ENCODE results near the gene B4GALT2.

B4GALT2 gene

GRCh38 chr1:43990271-43991199, 11.5 kb downstream of the B4GALT2 start:
- DNase-seq, result peak; percentile 28

GRCh38 chr1:43991200-43991475, 12.1 kb downstream of the B4GALT2 start:
- DNase-seq, result no peak

- DNase-seq, result peak; percentile 87
Measured at GRCh38 chr1:43991476-43992231, 12.6 kb downstream of the B4GALT2 start, which contains the start of gene CCDC24. TSS of gene CCDC24 (plus strand) at chr1:43991599. CDS start at chr1:43991879, 280 bp downstream.

- DNase-seq, result no peak
Measured at GRCh38 chr1:43992232-43992995, 13.4 kb downstream of the B4GALT2 start.

GRCh38 chr1:43993206-43993914, 14.3 kb downstream of the B4GALT2 start:
- DNase-seq, result no peak

GRCh38 chr1:43994071-43994470, 15.1 kb downstream of the B4GALT2 start:
- DNase-seq, result no peak

GRCh38 chr1:43994794-43995790, 16.1 kb downstream of the B4GALT2 start:
- DNase-seq, result no peak

- DNase-seq, result no peak
Measured at GRCh38 chr1:43995984-43996732, 17.1 kb downstream of the B4GALT2 start.

- DNase-seq, result no peak
Measured at GRCh38 chr1:43996733-43997115, 17.7 kb downstream of the B4GALT2 start.

GRCh38 chr1:43997295-43997999, 18.4 kb downstream of the B4GALT2 start:
- no peak for DNase-seq

GRCh38 chr1:43998000-43998378, 19.0 kb downstream of the B4GALT2 start:
- no peak for DNase-seq

GRCh38 chr1:43999455-43999854, 20.4 kb downstream of the B4GALT2 start:
- DNase-seq, result no peak

GRCh38 chr1:44000122-44000665, 21.2 kb downstream of the B4GALT2 start:
- DNase-seq, result no peak

- DNase-seq, result no peak
Measured at GRCh38 chr1:44002165-44002564, 23.2 kb downstream of the B4GALT2 start.

GRCh38 chr1:44002606-44003157, 23.7 kb downstream of the B4GALT2 start:
- DNase-seq, result no peak

- DNase-seq, result no peak
Measured at GRCh38 chr1:44008259-44008658, 29.2 kb downstream of the B4GALT2 start.

GRCh38 chr1:44010935-44011471, 32.0 kb downstream of the B4GALT2 start:
- DNase-seq, result no peak

- no peak for DNase-seq
Measured at GRCh38 chr1:44012404-44012803, 33.4 kb downstream of the B4GALT2 start.

Measured in eye (tissue), 1 donor.